RWPE2 (cell line): Measurements from ENCODE around the gene WWOX.

Source experiments
- ATAC-seq: fragments of 200-7000 bp; cut with Tn5 transposase; 3 replicates; pipeline ENCODE4 v1.9.1; 2021; ENCODE audit warnings: low read depth
- DNase-seq: peaks from one replicate; pipeline ENCODE4 v3.0.0-alpha.2; 2020; ENCODE audit warnings: low spot score
- H3K27ac ChIP-seq: fragments of 450-650 bp; 2 replicates; pipeline ENCODE4 v1.5.1; 2017; ENCODE audit warnings: mild to moderate bottlenecking; ENCODE audit not compliant: poor library complexity, severe bottlenecking
- H3K27me3 ChIP-seq: fragments of 250-450 bp; sonication (Bioruptor Pico); 2 replicates; pipeline ENCODE4 v1.5.1; 2021; ENCODE audit warnings: mild to moderate bottlenecking, moderate library complexity; ENCODE audit not compliant: insufficient read depth, poor library complexity, severe bottlenecking
- H3K36me3 ChIP-seq: fragments of 250-450 bp; sonication (Bioruptor Pico); 2 replicates; pipeline ENCODE4 v1.5.1; 2020; ENCODE audit warnings: low read depth, mild to moderate bottlenecking, moderate library complexity
- H3K4me1 ChIP-seq: fragments of 250-450 bp; sonication (Bioruptor Pico); 2 replicates; pipeline ENCODE4 v1.5.1; 2021; ENCODE audit warnings: mild to moderate bottlenecking, moderate library complexity; ENCODE audit not compliant: insufficient read depth, poor library complexity, severe bottlenecking
- H3K4me3 ChIP-seq: fragments of 250-450 bp; sonication (Bioruptor Pico); 2 replicates; pipeline ENCODE4 v1.5.1; 2021; ENCODE audit warnings: mild to moderate bottlenecking, moderate library complexity; ENCODE audit not compliant: severe bottlenecking
- H3K9me3 ChIP-seq: fragments of 250-450 bp; sonication (Bioruptor Pico); 2 replicates; pipeline ENCODE4 v1.5.1; 2021; ENCODE audit warnings: mild to moderate bottlenecking, moderate library complexity; ENCODE audit not compliant: severe bottlenecking
- CTCF ChIP-seq: fragments of 450-650 bp; IDR thresholded peaks from one replicate; pipeline ENCODE4 v1.5.1; 2017; ENCODE audit warnings: mild to moderate bottlenecking, moderate library complexity; ENCODE audit not compliant: poor library complexity, severe bottlenecking

The WWOX gene

GRCh38 chr16:78283548-78284251 lies 184.2 kb downstream of the WWOX start:
- no peak overlapping the region for H3K27ac ChIP-seq
- H3K36me3 ChIP-seq, result no peaks in the 10 kb centered on the region
- no peaks in the 10 kb centered on the region for H3K27me3 ChIP-seq
- no peak overlapping the region for H3K4me3 ChIP-seq
- no peak for TF ChIP-seq CTCF
- ATAC-seq (no peak), DNase-seq (no peak)
- no peaks in the 10 kb centered on the region for H3K4me1 ChIP-seq
- H3K9me3 ChIP-seq, result no peaks in the 10 kb centered on the region

DNA sequence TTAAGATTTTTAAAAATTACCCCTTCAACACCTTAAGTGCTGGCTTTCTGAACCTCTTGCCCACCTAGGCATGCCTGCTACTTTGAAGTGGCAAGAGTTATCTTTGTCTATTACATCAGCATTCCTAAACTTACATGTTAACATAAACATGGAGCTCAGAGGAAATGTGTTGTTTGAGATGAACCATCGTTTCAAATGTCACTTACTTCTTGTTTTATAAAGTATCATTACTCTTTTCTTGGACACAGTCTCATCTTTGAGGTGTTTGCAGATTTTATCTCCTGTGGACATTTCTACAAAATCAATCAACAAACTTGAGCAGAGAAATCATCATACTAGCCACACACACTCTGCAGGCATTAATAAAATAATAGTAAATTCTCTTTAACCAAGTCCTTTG lies 184.9 kb downstream of the WWOX start:
- Histone ChIP-seq H3K27me3 (no peaks in the 10 kb centered on the region), H3K4me1 (no peaks in the 10 kb centered on the region)
- TF ChIP-seq CTCF, result no peak

DNA sequence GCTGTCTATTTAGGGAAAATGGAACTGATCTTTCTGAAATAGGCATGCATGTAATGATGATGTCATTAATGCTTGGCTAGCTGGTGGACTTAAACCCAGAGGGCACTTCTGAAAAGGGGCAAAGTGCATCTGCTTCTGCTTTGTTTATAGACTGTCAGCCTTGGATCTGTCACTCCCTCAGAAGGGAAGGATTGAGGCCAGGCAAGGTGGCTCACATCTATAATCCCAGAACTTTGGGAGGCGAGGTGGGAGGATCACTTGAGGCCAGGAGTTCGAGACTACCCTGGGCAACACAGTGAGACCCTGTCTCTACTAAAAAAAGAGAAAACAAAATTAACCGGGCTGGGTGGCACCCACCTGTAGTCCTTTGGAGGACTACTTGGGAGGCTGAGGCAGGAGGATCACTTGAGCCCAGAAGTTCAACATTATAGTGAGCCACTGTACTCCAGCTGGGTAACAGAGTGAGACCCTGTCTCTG lies 185.5 kb downstream of the WWOX start:
- Histone ChIP-seq H3K27ac (no peak overlapping the region), H3K4me3 (no peak overlapping the region), H3K36me3 (no peaks in the 10 kb centered on the region), H3K27me3 (no peaks in the 10 kb centered on the region), H3K4me1 (no peaks in the 10 kb centered on the region), H3K9me3 (no peaks in the 10 kb centered on the region)
- no peak for TF ChIP-seq CTCF
- DNase-seq, result no peak
- no peak for ATAC-seq

More for the DNA sequence above, 184.9 kb downstream of the WWOX start:
- H3K27ac ChIP-seq, result no peak overlapping the region
- ATAC-seq, result no peak
- no peaks in the 10 kb centered on the region for H3K9me3 ChIP-seq
- H3K36me3 ChIP-seq, result no peaks in the 10 kb centered on the region
- no peak overlapping the region for H3K4me3 ChIP-seq
- no peak for DNase-seq

DNA sequence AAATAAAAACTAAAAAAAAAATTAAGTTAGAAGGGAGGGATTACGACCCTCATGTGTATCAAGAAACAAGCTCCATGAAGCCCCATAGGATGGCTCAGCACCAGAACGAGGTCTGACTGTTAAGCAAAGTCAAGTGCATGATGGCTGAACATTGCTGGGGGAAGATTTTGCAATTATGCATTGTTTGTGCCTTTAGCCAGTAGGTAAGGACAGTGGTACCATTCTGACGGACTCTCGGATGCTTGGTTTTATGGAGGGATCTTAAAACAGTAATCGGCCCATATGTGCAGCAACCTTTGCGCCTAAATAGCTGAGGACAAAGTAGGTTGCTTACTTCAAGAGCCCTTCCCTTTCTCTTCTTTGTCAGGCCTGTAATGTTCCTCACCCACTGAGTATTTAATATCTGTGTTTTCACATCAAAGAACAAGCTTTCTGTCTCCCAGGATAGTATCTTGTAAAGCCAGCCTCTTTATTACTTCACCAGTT lies 186.0 kb downstream of the WWOX start:
- no peak for TF ChIP-seq CTCF
- no peak overlapping the region for H3K4me3 ChIP-seq
- no peaks in the 10 kb centered on the region for H3K36me3 ChIP-seq
- no peaks in the 10 kb centered on the region for H3K4me1 ChIP-seq
- no peaks in the 10 kb centered on the region for H3K27me3 ChIP-seq
- ATAC-seq, result no peak
- no peaks in the 10 kb centered on the region for H3K9me3 ChIP-seq
- no peak overlapping the region for H3K27ac ChIP-seq
- no peak for DNase-seq

DNA sequence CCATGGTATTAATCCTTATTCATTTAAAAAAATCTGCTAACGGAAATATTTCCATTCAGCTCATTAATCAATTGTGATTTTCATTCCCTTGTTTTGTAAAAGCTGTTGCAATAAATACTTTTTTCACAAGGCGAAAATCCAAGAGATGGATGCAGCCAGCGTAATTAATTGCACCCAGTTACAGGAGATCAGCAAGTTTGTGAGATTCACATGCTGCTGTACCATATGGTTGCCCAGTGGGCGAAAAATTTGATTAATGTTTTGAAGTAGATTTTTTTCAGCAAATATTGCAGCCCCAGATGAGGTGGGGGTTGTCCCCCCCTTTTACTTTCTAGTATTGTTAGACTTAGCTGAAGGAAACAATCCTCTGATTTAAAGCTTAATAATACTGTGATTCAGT lies 186.6 kb downstream of the WWOX start:
- Histone ChIP-seq H3K4me1 (no peaks in the 10 kb centered on the region), H3K9me3 (no peaks in the 10 kb centered on the region), H3K36me3 (no peaks in the 10 kb centered on the region), H3K4me3 (no peak overlapping the region), H3K27ac (no peak overlapping the region), H3K27me3 (no peaks in the 10 kb centered on the region)
- ATAC-seq (no peak), DNase-seq (no peak)
- TF ChIP-seq CTCF, result no peak
